Measurements from ENCODE around the gene GABBR2.

GRCh38 chr9:98342820-98343210, 365.9 kb downstream of the GABBR2 start:
- TF ChIP-seq CTCF (IDR thresholded peaks at IDR 0.05; ENCODE audit: low read length) (no peak), EZH2 (optimal IDR thresholded peaks at IDR 0.05; ENCODE audit: low read depth, low read length) (no peak), EZH2phosphoT487 (IDR thresholded peaks at IDR 0.05; ENCODE audit: low read length) (no peak)

All from MM.1S (cell line).